Middle frontal gyrus (tissue), 1 donor: ENCODE measurements around the gene CRYGD.

Source experiments
- DNase-seq: peaks from one replicate; pipeline ENCODE4 v3.0.0-alpha.2; 2015; ENCODE audit warnings: low spot score; ENCODE audit errors: extremely low spot score

CRYGD gene

GRCh38 chr2:208086029-208086428 lies 38.3 kb downstream of the CRYGD start:
- DNase-seq: no peak

- DNase-seq: no peak
Observed at GRCh38 chr2:208083807-208084206, 40.5 kb downstream of the CRYGD start.

GRCh38 chr2:208077276-208077675 lies 47.0 kb downstream of the CRYGD start:
- peak; percentile 18 for DNase-seq

- no peak for DNase-seq
Observed at GRCh38 chr2:208074610-208075356, 49.5 kb downstream of the CRYGD start.

GRCh38 chr2:208072250-208072892 lies 52.0 kb downstream of the CRYGD start:
- no peak for DNase-seq
